Chondrocyte (in vitro differentiated cells): ENCODE measurements around the gene CFAP119. TPM values are rescaled to one million over a fixed set of nuclear protein-coding genes. Genes with fewer than 3 reads are reported as not detected.

Source experiments
- DNase-seq: peaks from one replicate; pipeline ENCODE4 v3.0.0; 2021; ENCODE audit warnings: mixed read lengths, low spot score
- H3K27ac Mint-ChIP-seq: one replicate; pipeline ENCODE4 v1.8.0; 2021; ENCODE audit warnings: mild to moderate bottlenecking, moderate library complexity, mixed read lengths; ENCODE audit not compliant: unreplicated experiment
- H3K27me3 Mint-ChIP-seq: 2 replicates; pipeline ENCODE4 v1.8.0; 2021; ENCODE audit warnings: low read depth, mixed read lengths
- H3K36me3 Mint-ChIP-seq: 2 replicates; pipeline ENCODE4 v1.8.0; 2021; ENCODE audit warnings: low read depth, mixed read lengths
- H3K4me1 Mint-ChIP-seq: 2 replicates; pipeline ENCODE4 v1.8.0; 2021; ENCODE audit warnings: low read depth, mild to moderate bottlenecking, mixed read lengths
- H3K4me3 Mint-ChIP-seq: one replicate; pipeline ENCODE4 v1.8.0; 2021; ENCODE audit warnings: mild to moderate bottlenecking, moderate library complexity, mixed read lengths; ENCODE audit not compliant: unreplicated experiment
- H3K9me3 Mint-ChIP-seq: 2 replicates; pipeline ENCODE4 v1.8.0; 2021; ENCODE audit warnings: low read depth, mixed read lengths
- CTCF ChIP-seq: fragments of 200-600 bp; sonication (generic); IDR thresholded peaks from 2 replicates; pipeline ENCODE4 v1.5.0; 2021; ENCODE audit warnings: antibody characterized with exemption, mild to moderate bottlenecking, moderate library complexity
- total RNA-seq: library from RNA; stranded (reverse); gene quantifications from 3 replicates; pipeline ENCODE4 v1.2.1, GENCODE V29; 2021

CFAP119 gene
- total RNA-seq, 1 donor from 2014 or later = 6.3 TPM

- H3K27me3 Mint-ChIP-seq = no peaks in the 10 kb centered on the region
- H3K4me3 Mint-ChIP-seq = peak overlapping the region; percentile 90
- peaks cover 10% of the 10 kb centered on the region for H3K36me3 Mint-ChIP-seq
- no peaks in the 10 kb centered on the region for H3K9me3 Mint-ChIP-seq
- H3K4me1 Mint-ChIP-seq = peaks cover 25% of the 10 kb centered on the region
- DNase-seq = no peak
- peak overlapping the region; percentile 92 for H3K27ac Mint-ChIP-seq
- no peak for TF ChIP-seq CTCF
Measured at GRCh38 chr16:30748634-30749445, 13.0 kb downstream of the CFAP119 start.

- Mint-ChIP-seq H3K4me1 (peaks cover 25% of the 10 kb centered on the region), H3K4me3 (peak within 1 kb of the TSS; percentile 90), H3K27ac (peak within 1 kb of the TSS; percentile 96), H3K27me3 (no peaks in the 10 kb centered on the region), H3K9me3 (no peaks in the 10 kb centered on the region), H3K36me3 (peaks cover 11% of the 10 kb centered on the region)
- peak; percentile 100 for DNase-seq
- TF ChIP-seq CTCF = no peak
Measured at GRCh38 chr16:30747799-30748633, 13.8 kb downstream of the CFAP119 start, which contains the start of gene PHKG2. PHKG2 (plus strand) TSS chr16:30748425; CDS start chr16:30748821, 396 bp downstream.

GRCh38 chr16:30747331-30747730, 14.5 kb downstream of the CFAP119 start:
- Mint-ChIP-seq H3K9me3 (no peaks in the 10 kb centered on the region), H3K27ac (peak overlapping the region; percentile 96), H3K27me3 (no peaks in the 10 kb centered on the region), H3K4me1 (peaks cover 25% of the 10 kb centered on the region), H3K4me3 (peak overlapping the region; percentile 90), H3K36me3 (peaks cover 11% of the 10 kb centered on the region)
- DNase-seq = no peak
- no peak for TF ChIP-seq CTCF

- DNase-seq = no peak
- Mint-ChIP-seq H3K27ac (peak overlapping the region; percentile 96), H3K9me3 (no peaks in the 10 kb centered on the region), H3K4me1 (peaks cover 30% of the 10 kb centered on the region), H3K27me3 (no peaks in the 10 kb centered on the region), H3K4me3 (no peak overlapping the region), H3K36me3 (peaks cover 17% of the 10 kb centered on the region)
- TF ChIP-seq CTCF = no peak
Measured at GRCh38 chr16:30746638-30747175, 15.2 kb downstream of the CFAP119 start.

- H3K4me1 Mint-ChIP-seq = peaks cover 44% of the 10 kb centered on the region
- H3K27ac Mint-ChIP-seq = no peak overlapping the region
Measured at GRCh38 chr16:30745082-30745481, 16.8 kb downstream of the CFAP119 start.

More at GRCh38 chr16:30745082-30745481, 16.8 kb downstream of the CFAP119 start:
- DNase-seq = no peak
- no peak for TF ChIP-seq CTCF
- no peak overlapping the region for H3K4me3 Mint-ChIP-seq
- H3K9me3 Mint-ChIP-seq = no peaks in the 10 kb centered on the region
- peaks cover 18% of the 10 kb centered on the region for H3K36me3 Mint-ChIP-seq
- H3K27me3 Mint-ChIP-seq = no peaks in the 10 kb centered on the region
